Type B pancreatic cell (in vitro differentiated cells): ENCODE data around the gene HBZ. TPM values are rescaled to one million over a fixed set of nuclear protein-coding genes. Genes with fewer than 3 reads are reported as not detected.
A peak's percentile ranks its signal among the peaks of the same experiment; 100 is the strongest.
"Not testable (repeated sequence)": the region's sequence is repeated elsewhere in the genome, so short reads cannot be mapped to it uniquely, and the experiment has no call there.

ENCODE experiments used
- DNase-seq: peaks from one replicate; pipeline ENCODE4 v3.0.0; 2021; ENCODE audit warnings: mixed read lengths; ENCODE audit not compliant: unreplicated experiment; ENCODE audit errors: extremely low spot score
- H3K27ac Mint-ChIP-seq: 2 replicates; pipeline ENCODE4 v1.8.0; 2021; ENCODE audit warnings: mild to moderate bottlenecking, mixed read lengths
- H3K27me3 Mint-ChIP-seq: 2 replicates; pipeline ENCODE4 v1.8.0; 2021; ENCODE audit warnings: mixed read lengths
- H3K36me3 Mint-ChIP-seq: 2 replicates; pipeline ENCODE4 v1.8.0; 2021; ENCODE audit warnings: mixed read lengths
- H3K4me1 Mint-ChIP-seq: one replicate; pipeline ENCODE4 v1.8.0; 2021; ENCODE audit warnings: mixed read lengths; ENCODE audit not compliant: unreplicated experiment
- H3K4me3 Mint-ChIP-seq: 2 replicates; pipeline ENCODE4 v1.8.0; 2021; ENCODE audit warnings: mild to moderate bottlenecking, mixed read lengths
- H3K9me3 Mint-ChIP-seq: 2 replicates; pipeline ENCODE4 v1.8.0; 2021; ENCODE audit warnings: mixed read lengths
- total RNA-seq: library from RNA; stranded (reverse); gene quantifications from 2 replicates; pipeline ENCODE4 v1.2.1, GENCODE V29; 2021; ENCODE audit warnings: low replicate concordance
- TF ChIP-seq, protein P1 (sequence below): fragments of 200-600 bp; sonication (generic); conservative IDR thresholded peaks from 2 replicates; pipeline ENCODE4 v1.5.0; 2021; ENCODE audit warnings: antibody characterized with exemption, mild to moderate bottlenecking

The HBZ gene
- total RNA-seq, 1 donor from 2014 or later: not detected

DNA sequence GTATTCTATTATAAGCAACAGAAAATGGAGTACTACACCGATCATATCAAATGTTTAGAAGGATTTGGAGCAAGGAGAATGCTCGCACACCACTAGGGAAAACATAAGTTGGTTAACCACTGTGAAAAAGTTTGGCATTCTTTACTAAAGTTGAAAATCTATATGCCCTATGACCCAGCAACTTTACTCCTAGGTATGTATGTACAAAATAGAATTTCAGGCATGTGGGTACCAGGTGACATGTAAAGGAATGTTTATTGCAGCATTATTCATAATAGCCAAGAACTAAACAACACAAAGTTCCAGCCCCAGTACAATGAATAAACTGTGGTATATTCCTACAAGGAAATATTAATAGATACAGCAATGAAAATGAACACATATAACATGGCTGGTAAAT, 5.8 kb upstream of the HBZ start:
- H3K27me3 Mint-ChIP-seq: peaks cover 36% of the 10 kb centered on the region
- no peaks in the 10 kb centered on the region for H3K4me1 Mint-ChIP-seq
- H3K36me3 Mint-ChIP-seq: no peaks in the 10 kb centered on the region
- H3K27ac Mint-ChIP-seq: no peak overlapping the region
- no peak for DNase-seq
- H3K4me3 Mint-ChIP-seq: no peak overlapping the region
- H3K9me3 Mint-ChIP-seq: no peaks in the 10 kb centered on the region
- TF ChIP-seq, protein P1, sequence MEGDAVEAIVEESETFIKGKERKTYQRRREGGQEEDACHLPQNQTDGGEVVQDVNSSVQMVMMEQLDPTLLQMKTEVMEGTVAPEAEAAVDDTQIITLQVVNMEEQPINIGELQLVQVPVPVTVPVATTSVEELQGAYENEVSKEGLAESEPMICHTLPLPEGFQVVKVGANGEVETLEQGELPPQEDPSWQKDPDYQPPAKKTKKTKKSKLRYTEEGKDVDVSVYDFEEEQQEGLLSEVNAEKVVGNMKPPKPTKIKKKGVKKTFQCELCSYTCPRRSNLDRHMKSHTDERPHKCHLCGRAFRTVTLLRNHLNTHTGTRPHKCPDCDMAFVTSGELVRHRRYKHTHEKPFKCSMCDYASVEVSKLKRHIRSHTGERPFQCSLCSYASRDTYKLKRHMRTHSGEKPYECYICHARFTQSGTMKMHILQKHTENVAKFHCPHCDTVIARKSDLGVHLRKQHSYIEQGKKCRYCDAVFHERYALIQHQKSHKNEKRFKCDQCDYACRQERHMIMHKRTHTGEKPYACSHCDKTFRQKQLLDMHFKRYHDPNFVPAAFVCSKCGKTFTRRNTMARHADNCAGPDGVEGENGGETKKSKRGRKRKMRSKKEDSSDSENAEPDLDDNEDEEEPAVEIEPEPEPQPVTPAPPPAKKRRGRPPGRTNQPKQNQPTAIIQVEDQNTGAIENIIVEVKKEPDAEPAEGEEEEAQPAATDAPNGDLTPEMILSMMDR: no peak

GRCh38 chr16:149024-149660, 3.3 kb upstream of the HBZ start:
- Mint-ChIP-seq H3K36me3 (no peaks in the 10 kb centered on the region), H3K4me3 (no peak overlapping the region), H3K27me3 (peaks cover 43% of the 10 kb centered on the region), H3K4me1 (no peaks in the 10 kb centered on the region), H3K27ac (no peak overlapping the region), H3K9me3 (no peaks in the 10 kb centered on the region)
- DNase-seq: no peak
- TF ChIP-seq, protein P1: no peak

DNA sequence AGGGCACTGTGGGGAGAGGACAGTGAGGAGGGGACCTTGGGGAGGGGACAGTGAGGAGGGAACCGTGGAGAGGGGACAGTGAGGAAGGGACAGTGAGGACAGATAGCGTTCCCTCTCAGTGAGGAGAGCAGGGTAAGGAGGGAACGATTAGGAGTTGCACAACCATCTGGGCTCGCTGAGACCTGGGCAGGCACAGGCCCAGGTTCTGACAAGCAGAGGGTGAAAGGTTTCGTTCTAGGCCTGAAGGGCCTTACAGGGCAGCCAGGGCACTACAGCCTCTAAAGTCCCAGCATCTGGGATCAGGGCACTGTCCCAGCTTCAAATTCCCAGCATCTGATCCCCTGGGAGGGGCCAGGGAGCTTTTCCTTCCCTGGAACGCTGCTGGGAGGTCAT, 681 bp downstream of the HBZ start:
- not testable (repeated sequence) for H3K27ac Mint-ChIP-seq, H3K9me3 Mint-ChIP-seq, DNase-seq, H3K4me3 Mint-ChIP-seq, H3K36me3 Mint-ChIP-seq, H3K4me1 Mint-ChIP-seq
- H3K27me3 Mint-ChIP-seq: peaks cover 70% of the 10 kb centered on the region

GRCh38 chr16:153550-154216, 1.2 kb downstream of the HBZ start:
- H3K36me3 Mint-ChIP-seq, H3K4me3 Mint-ChIP-seq, DNase-seq, H3K9me3 Mint-ChIP-seq, H3K27ac Mint-ChIP-seq, H3K4me1 Mint-ChIP-seq: not testable (repeated sequence)
- peaks cover 69% of the 10 kb centered on the region for H3K27me3 Mint-ChIP-seq

GRCh38 chr16:154217-155030, 2.0 kb downstream of the HBZ start:
- H3K36me3 Mint-ChIP-seq: peaks cover 4% of the 10 kb centered on the region
- H3K27ac Mint-ChIP-seq: no peak overlapping the region
- H3K4me1 Mint-ChIP-seq: peaks cover 7% of the 10 kb centered on the region
- TF ChIP-seq, protein P1: no peak
- H3K27me3 Mint-ChIP-seq: peaks cover 67% of the 10 kb centered on the region
- no peaks in the 10 kb centered on the region for H3K9me3 Mint-ChIP-seq
- peak overlapping the region; percentile 88 for H3K4me3 Mint-ChIP-seq
- DNase-seq: no peak

- Mint-ChIP-seq H3K9me3 (no peaks in the 10 kb centered on the region), H3K27me3 (peaks cover 67% of the 10 kb centered on the region), H3K27ac (no peak overlapping the region), H3K36me3 (peaks cover 4% of the 10 kb centered on the region), H3K4me3 (peak overlapping the region; percentile 88), H3K4me1 (peaks cover 7% of the 10 kb centered on the region)
- no peak for DNase-seq
- TF ChIP-seq, protein P1: no peak
Observed at GRCh38 chr16:155031-155398, 2.6 kb downstream of the HBZ start.
